GM12892 (cell line): ENCODE results near the gene PRDM11.

Experiments
- POLR2A ChIP-seq: IDR thresholded peaks from 2 replicates; pipeline ENCODE4 v1.6.1; 2011; ENCODE audit warnings: low read depth, low read length, control low read depth
- POLR2AphosphoS5 ChIP-seq: IDR thresholded peaks from 2 replicates; pipeline ENCODE4 v1.6.1; 2011; ENCODE audit warnings: low read depth, low read length, control low read depth

GRCh38 chr11:45250035-45250718, 103.7 kb downstream of the PRDM11 start:
- TF ChIP-seq POLR2A (no peak), POLR2AphosphoS5 (no peak)
